CD4-positive, alpha-beta T cell treated with Interleukin-12 subunit alpha and Interleukin-12 subunit beta, for 1 hour (primary cell): ENCODE results near the gene SHROOM3.

ENCODE experiments used
- DNase-seq: peaks from one replicate; pipeline ENCODE4 v3.0.0-alpha.2; 2020

SHROOM3 gene

DNA sequence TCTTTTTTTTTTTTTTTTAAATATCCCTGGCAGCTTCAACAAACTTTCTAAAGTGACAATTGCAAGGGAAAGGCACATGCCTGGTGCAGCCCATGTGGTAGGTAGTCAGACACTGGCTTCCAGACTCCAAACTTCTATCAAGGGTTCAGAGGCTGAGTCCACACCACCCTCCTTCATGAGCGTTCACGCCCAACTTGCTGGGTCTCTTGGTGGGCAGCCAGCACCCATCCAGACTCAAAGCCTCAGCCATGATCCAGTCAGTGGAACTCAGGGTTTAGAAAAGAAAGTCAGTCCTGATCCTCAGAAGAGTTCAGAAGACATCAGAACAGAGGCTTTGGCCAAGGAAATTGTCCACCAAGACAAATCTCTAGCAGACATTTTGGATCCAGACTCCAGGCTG, 321.4 kb downstream of the SHROOM3 start:
- no peak for DNase-seq

DNA sequence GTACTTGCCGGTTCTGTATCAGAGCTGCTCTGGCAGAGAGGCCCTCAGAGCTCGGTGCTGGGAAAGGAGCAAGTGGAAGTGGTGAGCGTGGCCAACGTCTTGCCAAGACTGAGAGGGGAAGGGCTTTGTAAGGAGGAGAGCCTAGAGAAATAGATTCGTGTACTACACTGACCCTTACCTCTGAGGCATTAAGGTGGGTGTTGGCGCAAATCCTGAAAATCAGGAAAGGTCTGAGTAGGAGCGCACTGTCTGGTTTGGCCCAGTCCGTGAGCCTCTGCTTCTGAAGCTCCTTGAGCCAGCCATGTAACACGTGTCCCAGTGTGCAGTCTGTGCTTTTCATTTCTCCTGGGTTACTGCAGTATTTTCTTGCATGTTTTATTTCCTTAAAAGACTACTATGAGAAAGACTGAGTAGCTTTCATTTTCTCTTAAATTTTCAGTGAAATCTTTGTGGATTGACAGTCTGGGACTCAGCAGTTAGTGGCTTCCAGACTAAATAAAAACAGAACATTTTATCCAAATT, 322.4 kb downstream of the SHROOM3 start:
- DNase-seq = no peak

DNA sequence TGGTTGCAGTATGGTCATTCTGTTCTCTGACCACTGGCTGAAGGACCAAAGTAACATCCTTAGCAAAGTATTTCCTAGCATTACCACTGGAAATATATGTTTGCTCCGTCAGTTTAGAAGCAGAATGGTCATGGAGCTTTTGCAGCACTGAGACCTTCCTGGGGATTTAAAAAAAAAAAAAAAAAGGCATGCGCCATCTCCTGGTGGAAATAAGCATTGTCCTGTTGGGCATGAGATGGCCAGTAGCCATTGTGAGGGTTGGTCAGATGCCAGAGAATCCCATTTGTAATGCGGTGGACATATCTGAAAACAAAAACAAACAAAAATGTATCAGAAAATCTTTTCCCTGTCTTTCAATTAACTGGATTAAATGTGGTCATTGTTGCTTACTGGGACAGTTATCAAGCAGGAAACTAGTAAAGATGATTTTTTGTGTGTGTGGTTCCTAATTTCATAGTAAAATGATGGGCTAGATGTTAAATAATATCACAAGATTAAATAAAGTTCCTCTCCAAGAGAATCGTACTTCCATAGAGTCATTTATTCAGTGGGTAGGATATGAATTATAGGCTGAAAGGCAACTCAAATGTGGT, 323.4 kb downstream of the SHROOM3 start:
- DNase-seq = no peak

- no peak for DNase-seq
Observed at GRCh38 chr4:76758996-76759395, 324.0 kb downstream of the SHROOM3 start.

DNA sequence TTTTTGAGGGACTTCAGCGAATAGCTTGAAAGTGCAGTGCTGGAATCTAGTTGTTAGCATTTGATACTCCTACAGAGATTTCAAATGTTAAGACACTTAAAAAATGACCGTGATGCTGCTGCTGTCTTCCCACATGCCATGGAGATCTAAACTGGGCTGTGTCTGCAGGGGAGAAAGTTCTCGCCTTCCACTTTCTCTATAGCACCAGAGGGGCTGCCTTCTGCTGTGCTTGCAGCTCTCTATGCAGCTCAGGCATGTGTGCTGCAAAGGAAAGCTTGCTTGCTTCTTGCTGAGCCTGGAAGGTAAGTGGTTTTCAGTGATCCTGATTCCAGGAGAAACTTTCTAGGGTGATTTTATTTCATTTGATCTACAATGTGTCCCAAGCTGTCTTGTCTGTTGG, 325.2 kb downstream of the SHROOM3 start:
- DNase-seq = no peak

- no peak for DNase-seq
Observed at GRCh38 chr4:76762137-76763130, 327.4 kb downstream of the SHROOM3 start.

- no peak for DNase-seq
Observed at GRCh38 chr4:76764251-76764650, 329.2 kb downstream of the SHROOM3 start.

- DNase-seq = no peak
Observed at GRCh38 chr4:76765473-76766183, 330.6 kb downstream of the SHROOM3 start.

GRCh38 chr4:76767983-76768382, 333.0 kb downstream of the SHROOM3 start:
- DNase-seq = no peak

- no peak for DNase-seq
Observed at GRCh38 chr4:76772498-76773106, 337.6 kb downstream of the SHROOM3 start.

- no peak for DNase-seq
Observed at GRCh38 chr4:76773766-76774165, 338.7 kb downstream of the SHROOM3 start.

DNA sequence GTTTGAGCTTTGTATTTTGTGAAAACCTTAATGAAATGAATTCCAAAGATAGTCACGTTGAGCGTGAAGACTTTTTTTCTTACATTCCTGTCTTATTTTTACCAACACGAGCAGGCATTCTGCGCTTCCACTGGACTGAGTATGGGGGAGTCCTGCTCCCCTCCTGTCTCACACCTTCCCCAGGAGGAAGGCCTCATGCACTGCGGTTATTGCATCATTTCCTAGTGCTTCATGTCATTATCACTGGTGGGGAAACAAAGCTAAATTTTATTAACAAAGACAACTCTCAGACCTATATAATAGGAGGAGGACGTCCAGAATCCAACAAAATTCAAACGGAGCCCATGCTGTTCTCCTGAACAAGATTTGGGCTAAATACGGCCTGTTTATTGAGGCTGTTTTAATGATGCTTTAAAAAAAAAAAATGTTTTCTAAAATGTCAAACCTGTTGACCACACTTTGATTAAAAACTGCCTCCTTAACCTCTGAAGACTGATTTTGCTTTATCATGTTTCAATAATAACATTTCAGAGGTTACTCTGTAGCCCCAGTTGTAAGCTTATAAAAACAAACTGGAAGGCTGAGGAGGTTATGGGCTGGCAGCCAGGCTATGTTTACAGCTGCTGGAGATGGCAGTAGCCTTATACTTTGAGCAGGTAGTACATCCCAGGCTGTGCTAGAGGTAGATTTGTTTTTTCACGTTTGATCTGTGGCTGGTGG, 344.9 kb downstream of the SHROOM3 start:
- DNase-seq = no peak

DNA sequence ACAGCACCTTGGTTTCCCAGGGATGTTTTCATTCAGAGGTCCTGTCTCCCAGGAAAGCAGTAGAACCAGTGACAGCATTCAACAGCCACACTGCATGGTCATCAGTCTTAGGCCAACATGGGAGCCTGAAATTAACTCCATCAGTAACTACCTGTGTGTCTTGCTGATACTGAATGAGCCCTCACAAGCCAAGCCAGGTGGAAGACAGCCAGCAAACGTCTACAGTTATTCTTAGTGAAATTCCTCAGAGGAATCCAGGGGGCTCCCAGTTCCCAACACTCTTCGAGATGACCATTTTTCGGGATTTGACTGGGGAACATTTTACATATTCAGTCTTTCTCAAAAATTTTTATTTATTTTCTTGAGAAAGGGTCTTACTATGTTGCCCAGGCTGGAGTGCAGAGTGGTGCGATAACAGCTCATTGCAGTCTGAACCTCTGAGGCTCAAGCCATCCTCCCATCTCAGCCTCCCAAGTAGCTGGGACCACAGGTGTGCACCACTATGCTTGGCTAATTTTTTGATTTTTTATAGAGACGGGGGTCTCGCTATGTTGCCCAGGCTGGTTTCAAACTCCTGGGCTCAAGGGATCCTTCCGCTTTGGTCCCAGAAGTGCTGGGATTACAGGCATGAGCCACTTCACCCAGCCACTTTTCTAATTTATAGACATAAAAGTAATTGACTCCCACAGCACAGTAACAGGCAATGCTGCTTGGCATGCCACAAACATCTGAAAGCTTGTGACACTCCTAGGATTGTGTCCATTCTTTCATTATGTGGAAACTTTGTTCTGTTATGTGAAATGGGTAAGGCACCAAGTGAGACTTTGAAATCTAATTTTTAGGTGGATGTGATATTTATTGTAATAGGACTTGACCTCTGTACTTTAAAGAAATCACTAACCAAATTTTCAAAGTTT, 346.0 kb downstream of the SHROOM3 start:
- no peak for DNase-seq

DNA sequence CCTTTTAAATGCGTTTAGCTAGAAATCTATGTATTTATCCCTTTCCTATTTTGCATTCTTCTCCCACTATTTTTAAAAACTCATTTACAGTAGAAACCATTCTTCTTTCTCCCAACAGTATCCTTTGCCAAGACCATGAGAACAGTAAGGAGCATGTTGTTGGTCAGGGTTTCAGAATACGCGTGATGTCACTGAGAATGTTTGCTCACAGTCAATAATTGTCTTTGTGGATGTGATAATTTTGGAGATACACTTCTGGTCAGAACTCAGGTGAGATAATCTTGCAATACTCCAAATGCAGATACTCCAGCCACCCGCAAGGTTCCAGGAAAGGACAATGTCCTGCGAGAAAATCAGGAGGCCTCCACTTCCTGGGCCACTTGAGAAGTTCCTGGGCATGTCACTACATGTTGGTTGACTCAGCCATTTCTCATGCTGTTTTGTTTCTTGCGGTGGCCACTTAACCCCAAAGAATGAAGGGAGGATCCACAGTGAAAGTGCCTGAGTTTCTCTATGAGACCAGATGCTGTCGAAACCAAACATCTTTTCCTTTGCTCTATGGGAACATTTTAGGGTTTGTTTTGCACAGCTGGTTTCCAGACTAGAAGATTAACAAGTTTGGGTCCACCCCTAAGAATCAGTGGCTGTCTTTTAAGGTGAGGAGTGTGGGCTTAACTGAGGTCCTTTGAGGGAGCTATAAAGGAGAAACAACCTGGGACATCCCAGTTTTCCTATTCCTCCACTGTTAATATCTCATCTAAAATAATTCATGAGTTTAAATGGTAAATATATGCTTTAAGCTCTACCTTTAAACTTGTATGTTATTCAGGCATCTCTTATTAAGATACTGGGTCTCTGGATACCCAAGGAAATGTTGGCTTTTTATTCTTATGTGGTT, 346.9 kb downstream of the SHROOM3 start:
- DNase-seq = no peak

GRCh38 chr4:76782837-76783236, 347.8 kb downstream of the SHROOM3 start:
- DNase-seq = no peak

DNA sequence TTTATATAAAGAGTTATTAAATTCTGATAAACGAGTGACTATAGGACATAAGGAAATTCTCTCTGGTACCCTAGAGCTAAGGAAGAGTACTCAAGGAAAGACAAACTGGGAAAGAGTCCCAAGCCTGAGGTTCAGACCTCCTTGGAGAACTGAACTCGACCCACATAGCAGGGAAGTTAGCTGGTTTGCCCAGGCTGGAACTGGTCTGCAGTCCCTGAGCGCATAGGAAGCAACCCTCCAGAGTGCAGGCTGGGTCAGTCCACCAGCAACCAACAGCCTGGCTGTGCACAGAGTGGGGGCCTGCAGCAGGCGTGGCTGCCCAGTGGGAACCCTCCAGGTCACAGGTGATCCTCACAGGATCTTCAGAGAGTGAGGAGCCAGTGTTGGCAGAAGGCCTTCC, 348.8 kb downstream of the SHROOM3 start:
- no peak for DNase-seq

DNA sequence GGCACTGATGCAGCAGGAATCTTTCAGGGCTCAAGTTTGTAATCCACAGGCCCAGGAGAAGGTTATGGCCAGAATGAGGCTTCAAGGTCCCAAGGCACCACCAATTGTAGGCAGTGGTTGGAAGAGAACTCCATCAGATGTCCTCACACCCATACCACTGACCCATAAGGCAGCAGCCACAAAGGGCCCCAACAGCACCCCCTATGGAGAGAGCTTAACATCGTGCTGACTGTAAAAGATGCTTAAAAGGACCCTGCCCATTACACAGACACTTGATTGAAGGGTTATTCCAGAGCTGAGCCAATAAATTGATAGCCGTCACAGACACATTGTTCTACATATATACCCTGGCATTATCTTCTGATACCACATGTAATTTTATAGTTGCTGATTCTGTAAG, 349.2 kb downstream of the SHROOM3 start:
- DNase-seq = no peak

DNA sequence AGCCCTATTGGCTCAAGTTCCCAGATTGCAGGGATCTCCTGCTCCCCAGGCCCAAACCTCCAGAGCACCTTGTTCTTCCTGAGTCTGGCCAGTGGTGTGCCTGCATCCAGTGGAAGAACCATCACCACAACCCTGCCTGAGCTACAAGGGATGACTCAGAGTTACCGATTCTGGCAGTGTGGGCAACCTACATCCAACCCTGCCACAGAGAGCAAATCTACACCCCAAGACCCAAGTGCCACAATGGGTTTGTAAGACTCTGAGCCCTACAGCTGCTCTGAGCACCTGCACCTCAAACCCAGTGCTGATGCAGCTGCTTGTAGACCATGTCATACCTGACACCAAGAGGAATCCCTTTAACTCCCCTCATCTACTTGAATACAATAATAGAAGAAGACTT, 352.9 kb downstream of the SHROOM3 start:
- DNase-seq = no peak

DNA sequence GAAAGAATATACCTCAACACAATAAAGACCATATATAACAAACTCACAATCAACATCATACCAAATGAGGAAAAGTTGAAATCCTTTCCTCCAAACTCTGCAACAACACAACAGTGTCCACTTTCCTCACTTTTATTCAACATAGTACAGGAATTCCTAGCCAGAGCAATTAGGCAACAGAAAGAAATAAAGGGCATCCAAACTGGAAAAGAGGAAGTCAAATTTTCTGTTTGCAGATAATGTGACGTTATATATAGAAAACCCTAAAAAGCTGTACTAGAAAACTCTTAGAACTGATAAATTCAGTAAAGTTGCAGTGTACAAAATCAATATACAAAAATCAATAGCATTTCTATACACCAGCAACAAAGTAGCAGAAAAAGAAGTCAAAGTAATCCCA, 355.3 kb downstream of the SHROOM3 start:
- DNase-seq = no peak

DNA sequence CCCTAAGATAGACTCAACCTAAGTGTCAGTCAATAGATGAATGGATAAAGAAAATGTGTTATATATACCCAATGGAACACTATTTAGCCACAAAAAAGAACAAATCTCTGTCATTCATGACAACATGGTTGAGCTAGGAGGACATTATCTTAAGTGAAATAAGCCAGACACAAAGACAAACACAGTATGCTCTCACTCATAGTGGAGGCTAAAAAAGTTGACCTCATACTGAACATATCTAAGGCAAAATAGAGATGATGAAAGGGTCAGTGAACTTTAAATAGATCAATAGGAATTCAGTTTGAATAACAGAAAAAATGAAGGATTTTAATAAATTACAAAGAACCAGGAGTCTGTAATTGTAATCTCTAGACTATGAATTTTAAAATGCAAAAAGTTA, 356.4 kb downstream of the SHROOM3 start:
- DNase-seq = no peak
